PC-9 (cell line): ENCODE data around the gene OTOP2.

Source experiments
- EZH2 ChIP-seq: fragments of 200-600 bp; sonication (generic); IDR thresholded peaks from 2 replicates; pipeline ENCODE4 v1.8.0; 2017; ENCODE audit warnings: antibody characterized with exemption, low read depth
- TF ChIP-seq, protein P1 (sequence below): fragments of 200-600 bp; sonication (generic); conservative IDR thresholded peaks from 2 replicates; pipeline ENCODE4 v1.6.1; 2017; ENCODE audit warnings: mixed run types, antibody characterized with exemption, mild to moderate bottlenecking, moderate library complexity

GRCh38 chr17:74916851-74917199 lies 7.2 kb upstream of the OTOP2 start:
- TF ChIP-seq, protein P1, sequence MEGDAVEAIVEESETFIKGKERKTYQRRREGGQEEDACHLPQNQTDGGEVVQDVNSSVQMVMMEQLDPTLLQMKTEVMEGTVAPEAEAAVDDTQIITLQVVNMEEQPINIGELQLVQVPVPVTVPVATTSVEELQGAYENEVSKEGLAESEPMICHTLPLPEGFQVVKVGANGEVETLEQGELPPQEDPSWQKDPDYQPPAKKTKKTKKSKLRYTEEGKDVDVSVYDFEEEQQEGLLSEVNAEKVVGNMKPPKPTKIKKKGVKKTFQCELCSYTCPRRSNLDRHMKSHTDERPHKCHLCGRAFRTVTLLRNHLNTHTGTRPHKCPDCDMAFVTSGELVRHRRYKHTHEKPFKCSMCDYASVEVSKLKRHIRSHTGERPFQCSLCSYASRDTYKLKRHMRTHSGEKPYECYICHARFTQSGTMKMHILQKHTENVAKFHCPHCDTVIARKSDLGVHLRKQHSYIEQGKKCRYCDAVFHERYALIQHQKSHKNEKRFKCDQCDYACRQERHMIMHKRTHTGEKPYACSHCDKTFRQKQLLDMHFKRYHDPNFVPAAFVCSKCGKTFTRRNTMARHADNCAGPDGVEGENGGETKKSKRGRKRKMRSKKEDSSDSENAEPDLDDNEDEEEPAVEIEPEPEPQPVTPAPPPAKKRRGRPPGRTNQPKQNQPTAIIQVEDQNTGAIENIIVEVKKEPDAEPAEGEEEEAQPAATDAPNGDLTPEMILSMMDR: no peak
- TF ChIP-seq EZH2: no peak
